GM23248 (cell line): ENCODE measurements around the gene MAML3. TPM values are rescaled to one million over a fixed set of nuclear protein-coding genes. Genes with fewer than 3 reads are reported as not detected.

Experiments used
- DNase-seq: peaks from one replicate; pipeline ENCODE4 v3.0.0-alpha.2; 2015
- H2AFZ ChIP-seq: fragments of 200-600 bp; sonication (generic); 2 replicates; pipeline ENCODE4 v1.6.1; 2016; ENCODE audit warnings: antibody characterized with exemption
- H3F3A ChIP-seq: fragments of 200-600 bp; sonication (generic); 2 replicates; pipeline ENCODE4 v1.6.1; 2016; ENCODE audit warnings: mild to moderate bottlenecking, antibody characterized with exemption, mixed run types; ENCODE audit not compliant: insufficient read depth
- H3K27ac ChIP-seq: fragments of 200-600 bp; sonication (generic); 2 replicates; pipeline ENCODE4 v1.5.1; 2016; ENCODE audit warnings: mild to moderate bottlenecking
- H3K27me3 ChIP-seq: fragments of 200-600 bp; sonication (generic); replicated peaks from 2 replicates; pipeline ENCODE4 v1.6.1; 2016; ENCODE audit warnings: mild to moderate bottlenecking; ENCODE audit not compliant: insufficient read depth
- H3K36me3 ChIP-seq: fragments of 200-600 bp; sonication (generic); 2 replicates; pipeline ENCODE4 v1.6.1; 2016; ENCODE audit warnings: low read depth, mild to moderate bottlenecking
- H3K4me1 ChIP-seq: fragments of 200-600 bp; sonication (generic); 2 replicates; pipeline ENCODE4 v1.6.1; 2016; ENCODE audit warnings: mild to moderate bottlenecking; ENCODE audit not compliant: insufficient read depth
- H3K4me2 ChIP-seq: fragments of 200-600 bp; sonication (generic); one replicate; pipeline ENCODE4 v1.6.1; 2016; ENCODE audit warnings: mild to moderate bottlenecking; ENCODE audit not compliant: unreplicated experiment
- H3K4me3 ChIP-seq: fragments of 200-600 bp; sonication (generic); 2 replicates; pipeline ENCODE4 v1.5.1; 2016; ENCODE audit warnings: mild to moderate bottlenecking
- H3K79me2 ChIP-seq: fragments of 200-600 bp; sonication (generic); 2 replicates; pipeline ENCODE4 v1.6.1; 2016; ENCODE audit warnings: mild to moderate bottlenecking; ENCODE audit not compliant: insufficient read depth
- H3K9ac ChIP-seq: fragments of 200-600 bp; sonication (generic); 2 replicates; pipeline ENCODE4 v1.6.1; 2016; ENCODE audit warnings: mild to moderate bottlenecking
- H3K9me2 ChIP-seq: fragments of 200-600 bp; sonication (generic); 2 replicates; pipeline ENCODE4 v1.6.1; 2016; ENCODE audit warnings: mixed run types, mild to moderate bottlenecking, moderate library complexity; ENCODE audit not compliant: insufficient read depth
- H3K9me3 ChIP-seq: fragments of 200-600 bp; sonication (generic); one replicate; pipeline ENCODE4 v1.6.1; 2017; ENCODE audit warnings: low read depth
- H4K20me1 ChIP-seq: fragments of 200-600 bp; sonication (generic); 2 replicates; pipeline ENCODE4 v1.6.0; 2016; ENCODE audit not compliant: insufficient read depth
- EZH2 ChIP-seq: fragments of 200-600 bp; sonication (generic); IDR thresholded peaks from 2 replicates; pipeline ENCODE4 v1.6.1; 2018; ENCODE audit warnings: antibody characterized with exemption, mild to moderate bottlenecking; ENCODE audit not compliant: insufficient read depth, poor library complexity, severe bottlenecking
- EZH2phosphoT487 ChIP-seq: fragments of 200-600 bp; sonication (generic); IDR thresholded peaks from 2 replicates; pipeline ENCODE4 v1.6.1; 2018; ENCODE audit warnings: antibody characterized with exemption, moderate library complexity, mild to moderate bottlenecking, low read depth; ENCODE audit not compliant: insufficient read depth
- WGBS, 2 experiments: methylation state at CpG; one replicate each; pipeline ENCODE4 v1.1.6; 2015 to 2017; ENCODE audit warnings: low lambda C conversion rate in 2 of 2, low coverage in 1 of 2; ENCODE audit errors: missing lambda C conversion rate in 2 of 2; 5-methylcytosine and 5-hydroxymethylcytosine counted together
- in situ Hi-C: fragments of 300-500 bp; cut with MboI; formaldehyde crosslinking; loops from 2 replicates; pipeline ENCODE4 v1.15.0; 2020
- polyA plus RNA-seq: library from polyadenylated mRNA; unstranded; fragments of >200 nt; fragmentation: Nextera tagmentation; extraction: Ambion mirVana; gene quantifications from 2 replicates; pipeline ENCODE4 v1.2.1, GENCODE V29; 2016
- total RNA-seq: library from RNA; depleted of rRNA; stranded (reverse); fragments of >200 nt; shearing (Covaris generic); gene quantifications from 2 replicates; pipeline ENCODE4 v1.2.3, GENCODE V29; 2014

The MAML3 gene
- total and polyA plus RNA-seq, 2 experiments from 2014 or later, result 0.96 to 1.5 TPM

DNA sequence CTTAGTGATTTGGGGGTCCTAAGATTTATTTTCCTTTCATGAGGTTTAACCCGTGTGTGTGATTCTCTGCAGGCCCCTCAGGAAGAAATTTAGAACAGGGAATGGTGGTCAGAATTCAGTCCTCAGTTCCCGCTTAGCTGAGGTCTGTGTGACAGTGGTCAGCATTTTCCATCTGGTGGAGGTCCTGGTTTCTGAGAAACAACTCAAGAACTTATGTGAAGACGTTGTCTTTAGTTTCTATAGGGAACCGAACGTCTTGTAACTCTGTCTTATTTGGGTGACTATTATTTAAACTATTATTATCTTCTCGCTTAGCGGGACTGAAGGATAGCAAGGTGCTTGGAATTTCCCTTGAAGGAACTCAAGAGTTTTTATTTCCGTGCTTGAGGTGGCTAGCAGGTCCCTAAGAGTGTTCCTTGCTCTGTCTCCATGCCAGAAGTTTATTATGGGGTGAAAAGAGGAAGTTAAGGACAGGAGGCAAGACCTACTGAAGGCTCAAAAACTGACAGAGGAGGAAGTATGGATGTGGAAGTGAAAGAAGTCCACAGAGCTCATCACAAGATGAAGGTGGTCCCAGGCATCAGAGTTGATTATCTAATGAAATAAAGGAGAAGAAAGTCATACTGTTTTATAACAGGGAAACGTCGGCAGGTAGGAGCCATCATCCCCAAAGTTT lies 479.0 kb downstream of the MAML3 start:
- no peaks in the 10 kb centered on the region for H3K36me3 ChIP-seq
- no peaks in the 10 kb centered on the region for H3K79me2 ChIP-seq
- no peaks in the 10 kb centered on the region for H3K9me2 ChIP-seq
- DNase-seq, result no peak
- H4K20me1 ChIP-seq, result no peaks in the 10 kb centered on the region
- H3K4me3 ChIP-seq, result no peak overlapping the region
- H3K4me2 ChIP-seq, result no peak overlapping the region
- 86 to 88% methylated on average over 10 of the region's 10 CpGs for WGBS, 2 experiments
- H3K4me1 ChIP-seq, result no peaks in the 10 kb centered on the region
- H3K9ac ChIP-seq, result no peak overlapping the region
- no peaks in the 10 kb centered on the region for H3F3A ChIP-seq
- H3K27ac ChIP-seq, result no peak overlapping the region
- H2AFZ ChIP-seq, result no peak overlapping the region
- in situ Hi-C loops, result no loop called here
- H3K9me3 ChIP-seq, result no peaks in the 10 kb centered on the region
- TF ChIP-seq EZH2 (no peak), EZH2phosphoT487 (no peak)
- no peaks in the 10 kb centered on the region for H3K27me3 ChIP-seq

GRCh38 chr4:139672732-139673131 lies 481.3 kb downstream of the MAML3 start:
- no peak overlapping the region for H3K9ac ChIP-seq
- no peaks in the 10 kb centered on the region for H3F3A ChIP-seq
- no peak for DNase-seq
- no peak for TF ChIP-seq EZH2
- TF ChIP-seq EZH2phosphoT487, result no peak
- no peak overlapping the region for H2AFZ ChIP-seq
- H3K36me3 ChIP-seq, result no peaks in the 10 kb centered on the region
- no peaks in the 10 kb centered on the region for H3K9me3 ChIP-seq
- in situ Hi-C loops, result no loop called here
- no peak overlapping the region for H3K4me3 ChIP-seq
- H3K4me2 ChIP-seq, result no peak overlapping the region
- H3K79me2 ChIP-seq, result no peaks in the 10 kb centered on the region
- H3K27me3 ChIP-seq, result no peaks in the 10 kb centered on the region
- H3K4me1 ChIP-seq, result no peaks in the 10 kb centered on the region
- no peak overlapping the region for H3K27ac ChIP-seq
- 81 to 90% methylated on average over 4 of the region's 4 CpGs for WGBS, 2 experiments
- no peaks in the 10 kb centered on the region for H3K9me2 ChIP-seq
- no peaks in the 10 kb centered on the region for H4K20me1 ChIP-seq

- no peak for DNase-seq
- in situ Hi-C loops, result no loop called here
- no peak overlapping the region for H2AFZ ChIP-seq
- H3K79me2 ChIP-seq, result no peaks in the 10 kb centered on the region
- H3K27ac ChIP-seq, result no peak overlapping the region
- H4K20me1 ChIP-seq, result no peaks in the 10 kb centered on the region
- H3K4me1 ChIP-seq, result no peaks in the 10 kb centered on the region
- H3K4me2 ChIP-seq, result no peak overlapping the region
- TF ChIP-seq EZH2, result no peak
- no peak for TF ChIP-seq EZH2phosphoT487
- no peaks in the 10 kb centered on the region for H3K9me2 ChIP-seq
- H3F3A ChIP-seq, result no peaks in the 10 kb centered on the region
- H3K27me3 ChIP-seq, result no peaks in the 10 kb centered on the region
- WGBS, 2 experiments, result 90 to 100% methylated on average over 2 of the region's 2 CpGs
- no peak overlapping the region for H3K4me3 ChIP-seq
- no peaks in the 10 kb centered on the region for H3K9me3 ChIP-seq
- H3K36me3 ChIP-seq, result no peaks in the 10 kb centered on the region
- no peak overlapping the region for H3K9ac ChIP-seq
These were observed 481.8 kb downstream of the MAML3 start for GRCh38 chr4:139672215-139672614.

- Histone ChIP-seq H3F3A (no peaks in the 10 kb centered on the region), H3K36me3 (no peaks in the 10 kb centered on the region), H3K27me3 (no peaks in the 10 kb centered on the region), H3K27ac (no peak overlapping the region), H3K4me1 (peaks cover 7% of the 10 kb centered on the region; the same call in 1 of the 2 replicates), H2AFZ (no peak overlapping the region), H3K9me3 (no peaks in the 10 kb centered on the region), H3K4me3 (no peak overlapping the region), H3K9ac (no peak overlapping the region), H3K9me2 (no peaks in the 10 kb centered on the region), H3K4me2 (no peak overlapping the region), H4K20me1 (no peaks in the 10 kb centered on the region), H3K79me2 (no peaks in the 10 kb centered on the region)
- WGBS, 2 experiments, result 90 to 93% methylated on average over 3 of the region's 3 CpGs
- TF ChIP-seq EZH2phosphoT487 (no peak), EZH2 (no peak)
- in situ Hi-C loops, result no loop called here
- DNase-seq, result no peak
These were observed 483.2 kb downstream of the MAML3 start for GRCh38 chr4:139670775-139671174.
